ENCODE measurements around the gene EPHB1. TPM values are rescaled to one million over a fixed set of nuclear protein-coding genes. Genes with fewer than 3 reads are reported as not detected.

EPHB1 gene
- polyA plus RNA-seq, 1 of the 3 experiments (the other 2 are of a cell fraction), result 1.2 TPM

DNA sequence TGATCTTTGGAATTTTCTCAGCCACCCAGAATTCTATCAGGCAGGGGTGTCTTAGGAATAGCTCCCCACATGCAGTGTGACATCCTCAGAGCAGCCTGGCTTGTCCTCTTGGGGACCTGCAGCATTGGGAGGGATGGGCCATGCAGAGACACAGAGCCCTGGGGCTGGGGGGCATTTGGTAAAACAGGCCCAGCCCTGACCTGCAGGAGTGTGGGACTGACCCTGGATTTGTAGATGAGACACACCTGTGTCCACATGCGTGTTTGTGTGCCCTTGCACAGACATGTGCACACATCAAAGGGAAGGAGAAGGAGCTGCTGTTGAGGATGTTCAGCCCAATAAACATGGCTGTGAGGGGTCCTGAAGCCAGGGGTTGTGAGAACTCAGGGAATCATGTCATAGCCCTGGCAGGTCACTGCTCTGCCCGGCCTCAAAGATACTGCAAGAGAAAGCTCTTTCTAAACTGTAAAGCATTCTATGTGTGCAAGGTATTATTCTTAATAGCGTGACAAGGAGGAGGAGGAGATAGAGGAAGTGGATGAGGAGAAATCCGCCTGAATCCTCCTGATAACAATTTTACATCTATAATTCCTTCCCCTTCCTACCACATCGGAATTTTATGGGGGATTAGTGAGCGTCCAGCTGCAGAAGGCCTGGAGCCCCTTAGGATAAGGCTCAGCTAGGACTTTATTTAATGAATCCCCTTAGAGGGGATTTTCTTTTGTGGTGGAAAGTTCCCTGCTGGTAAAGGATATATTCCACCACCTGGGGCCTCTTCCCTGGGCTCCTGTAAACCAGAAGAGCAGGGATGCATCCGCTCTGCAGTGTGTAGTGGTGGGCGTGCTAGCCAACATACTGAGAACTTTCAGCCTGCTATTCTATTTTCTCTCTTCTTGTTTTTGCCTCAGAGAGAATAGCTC, 245.5 kb downstream of the EPHB1 start:
- ChIA-PET CTCF (interaction anchor here (1.0 kb wide), 1 partner anchor 11 kb away, joined by 3 read pairs; no protein-coding TSS in a partner anchor), POLR2A (no interaction called here)
- H3K4me1 ChIP-seq (ENCODE audit: control insufficient read depth in 1 of 2, insufficient read depth in 2 of 2, low read depth in 1 of 2, low read length in 1 of 2), result peaks cover 0 to 8% of the 10 kb centered on the region in 2 experiments; a peak in 1 of 4 replicates
- no peaks in the 10 kb centered on the region for H3K79me2 ChIP-seq (ENCODE audit: insufficient read depth)
- H3K27ac ChIP-seq (ENCODE audit: low read depth in 2 of 2, low read length in 1 of 2), result no peak overlapping the region
- no peaks in the 10 kb centered on the region for H3K9me2 ChIP-seq
- no peaks in the 10 kb centered on the region for H4K20me1 ChIP-seq (ENCODE audit: insufficient read depth)
- H3K4me3 ChIP-seq (ENCODE audit: low read depth in 2 of 2, low read length in 1 of 2), result no peak overlapping the region
- H2AFZ ChIP-seq (ENCODE audit: low read depth), result no peak overlapping the region
- DNase-seq, result no peak
- no peaks in the 10 kb centered on the region for H3F3A ChIP-seq (replicated peaks; ENCODE audit: insufficient read depth)
- H3K27me3 ChIP-seq (ENCODE audit: insufficient read depth), result no peaks in the 10 kb centered on the region
- no peak overlapping the region for H3K9ac ChIP-seq
- H3K36me3 ChIP-seq (replicated peaks in 1 of 2; ENCODE audit: control insufficient read depth in 1 of 2, insufficient read depth in 2 of 2, low read length in 1 of 2), result no peaks in the 10 kb centered on the region
- no peak for TF ChIP-seq MXI1 (IDR thresholded peaks at IDR 0.05; ENCODE audit: low read depth, low read length)
- TF ChIP-seq, protein P1, sequence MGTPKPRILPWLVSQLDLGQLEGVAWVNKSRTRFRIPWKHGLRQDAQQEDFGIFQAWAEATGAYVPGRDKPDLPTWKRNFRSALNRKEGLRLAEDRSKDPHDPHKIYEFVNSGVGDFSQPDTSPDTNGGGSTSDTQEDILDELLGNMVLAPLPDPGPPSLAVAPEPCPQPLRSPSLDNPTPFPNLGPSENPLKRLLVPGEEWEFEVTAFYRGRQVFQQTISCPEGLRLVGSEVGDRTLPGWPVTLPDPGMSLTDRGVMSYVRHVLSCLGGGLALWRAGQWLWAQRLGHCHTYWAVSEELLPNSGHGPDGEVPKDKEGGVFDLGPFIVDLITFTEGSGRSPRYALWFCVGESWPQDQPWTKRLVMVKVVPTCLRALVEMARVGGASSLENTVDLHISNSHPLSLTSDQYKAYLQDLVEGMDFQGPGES (IDR thresholded peaks at IDR 0.05; ENCODE audit: low read depth, low read length), result no peak
- TF ChIP-seq, protein P2, sequence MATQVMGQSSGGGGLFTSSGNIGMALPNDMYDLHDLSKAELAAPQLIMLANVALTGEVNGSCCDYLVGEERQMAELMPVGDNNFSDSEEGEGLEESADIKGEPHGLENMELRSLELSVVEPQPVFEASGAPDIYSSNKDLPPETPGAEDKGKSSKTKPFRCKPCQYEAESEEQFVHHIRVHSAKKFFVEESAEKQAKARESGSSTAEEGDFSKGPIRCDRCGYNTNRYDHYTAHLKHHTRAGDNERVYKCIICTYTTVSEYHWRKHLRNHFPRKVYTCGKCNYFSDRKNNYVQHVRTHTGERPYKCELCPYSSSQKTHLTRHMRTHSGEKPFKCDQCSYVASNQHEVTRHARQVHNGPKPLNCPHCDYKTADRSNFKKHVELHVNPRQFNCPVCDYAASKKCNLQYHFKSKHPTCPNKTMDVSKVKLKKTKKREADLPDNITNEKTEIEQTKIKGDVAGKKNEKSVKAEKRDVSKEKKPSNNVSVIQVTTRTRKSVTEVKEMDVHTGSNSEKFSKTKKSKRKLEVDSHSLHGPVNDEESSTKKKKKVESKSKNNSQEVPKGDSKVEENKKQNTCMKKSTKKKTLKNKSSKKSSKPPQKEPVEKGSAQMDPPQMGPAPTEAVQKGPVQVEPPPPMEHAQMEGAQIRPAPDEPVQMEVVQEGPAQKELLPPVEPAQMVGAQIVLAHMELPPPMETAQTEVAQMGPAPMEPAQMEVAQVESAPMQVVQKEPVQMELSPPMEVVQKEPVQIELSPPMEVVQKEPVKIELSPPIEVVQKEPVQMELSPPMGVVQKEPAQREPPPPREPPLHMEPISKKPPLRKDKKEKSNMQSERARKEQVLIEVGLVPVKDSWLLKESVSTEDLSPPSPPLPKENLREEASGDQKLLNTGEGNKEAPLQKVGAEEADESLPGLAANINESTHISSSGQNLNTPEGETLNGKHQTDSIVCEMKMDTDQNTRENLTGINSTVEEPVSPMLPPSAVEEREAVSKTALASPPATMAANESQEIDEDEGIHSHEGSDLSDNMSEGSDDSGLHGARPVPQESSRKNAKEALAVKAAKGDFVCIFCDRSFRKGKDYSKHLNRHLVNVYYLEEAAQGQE (IDR thresholded peaks at IDR 0.05; ENCODE audit: low read depth, low read length), result no peak
- no peak for TF ChIP-seq CTCF (IDR thresholded peaks at IDR 0.05)
- TF ChIP-seq RFX5 (IDR thresholded peaks at IDR 0.05; ENCODE audit: low read length), result no peak
- H3K9me3 ChIP-seq, result no peaks in the 10 kb centered on the region
- WGBS (ENCODE audit: low lambda C conversion rate), result 76% methylated on average over 8 of the region's 8 CpGs
- H3K4me2 ChIP-seq, result no peak overlapping the region

DNA sequence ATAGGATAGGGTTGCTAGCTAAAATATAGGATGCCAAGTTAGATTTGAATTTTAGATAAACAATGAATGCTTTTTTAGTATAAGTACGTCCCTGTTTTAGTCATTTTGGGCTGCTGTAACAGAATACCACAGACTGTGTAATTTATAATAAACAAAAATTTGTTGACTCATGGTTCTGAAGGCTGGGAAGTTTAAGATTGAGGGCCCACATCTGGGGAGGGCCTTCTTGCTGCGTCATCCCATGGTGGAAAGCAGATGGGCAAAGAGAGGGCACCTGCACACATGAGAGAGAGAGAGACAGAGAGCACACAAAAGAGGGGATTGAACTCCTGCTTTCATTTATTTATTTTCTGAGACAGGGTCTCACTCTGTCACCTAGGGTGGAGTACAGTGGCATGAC, 246.5 kb downstream of the EPHB1 start:
- 55% methylated on average over 2 of the region's 2 CpGs for WGBS (ENCODE audit: low lambda C conversion rate)
- Histone ChIP-seq H4K20me1 (ENCODE audit: insufficient read depth) (no peaks in the 10 kb centered on the region), H3K27ac (ENCODE audit: low read depth in 2 of 2, low read length in 1 of 2) (no peak overlapping the region), H3K4me1 (ENCODE audit: control insufficient read depth in 1 of 2, insufficient read depth in 2 of 2, low read depth in 1 of 2, low read length in 1 of 2) (peaks cover 0 to 8% of the 10 kb centered on the region in 2 experiments; a peak in 1 of 4 replicates), H3K36me3 (replicated peaks in 1 of 2; ENCODE audit: control insufficient read depth in 1 of 2, insufficient read depth in 2 of 2, low read length in 1 of 2) (no peaks in the 10 kb centered on the region), H3K9me3 (no peaks in the 10 kb centered on the region), H3F3A (replicated peaks; ENCODE audit: insufficient read depth) (no peaks in the 10 kb centered on the region), H3K4me3 (ENCODE audit: low read depth in 2 of 2, low read length in 1 of 2) (no peak overlapping the region), H3K9me2 (no peaks in the 10 kb centered on the region), H3K9ac (no peak overlapping the region), H3K4me2 (no peak overlapping the region), H2AFZ (ENCODE audit: low read depth) (no peak overlapping the region), H3K27me3 (ENCODE audit: insufficient read depth) (no peaks in the 10 kb centered on the region), H3K79me2 (ENCODE audit: insufficient read depth) (no peaks in the 10 kb centered on the region)
- DNase-seq, result no peak
- CTCF ChIA-PET, result interaction anchor here (1.0 kb wide), 1 partner anchor 9 kb away, joined by 3 read pairs; no protein-coding TSS in a partner anchor
- POLR2A ChIA-PET, result no interaction called here
- TF ChIP-seq TEAD4 (IDR thresholded peaks at IDR 0.05; ENCODE audit: borderline replicate concordance, insufficient read depth), result no peak
- no peak for TF ChIP-seq GABPA (IDR thresholded peaks at IDR 0.05; ENCODE audit: low read depth)
- no peak for TF ChIP-seq EP300 (IDR thresholded peaks at IDR 0.05; ENCODE audit: borderline replicate concordance in 1 of 2, low read depth in 1 of 2, low read length in 1 of 2)
- TF ChIP-seq, protein P3, sequence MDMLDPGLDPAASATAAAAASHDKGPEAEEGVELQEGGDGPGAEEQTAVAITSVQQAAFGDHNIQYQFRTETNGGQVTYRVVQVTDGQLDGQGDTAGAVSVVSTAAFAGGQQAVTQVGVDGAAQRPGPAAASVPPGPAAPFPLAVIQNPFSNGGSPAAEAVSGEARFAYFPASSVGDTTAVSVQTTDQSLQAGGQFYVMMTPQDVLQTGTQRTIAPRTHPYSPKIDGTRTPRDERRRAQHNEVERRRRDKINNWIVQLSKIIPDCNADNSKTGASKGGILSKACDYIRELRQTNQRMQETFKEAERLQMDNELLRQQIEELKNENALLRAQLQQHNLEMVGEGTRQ (IDR thresholded peaks at IDR 0.05; ENCODE audit: borderline replicate concordance, low read depth, low read length), result no peak
- TF ChIP-seq FOXJ3 (CRISPR knock-in tag; IDR thresholded peaks at IDR 0.05), result no peak
- no peak for TF ChIP-seq RFX5 (IDR thresholded peaks at IDR 0.05; ENCODE audit: low read length)
- no peak for TF ChIP-seq GATA2 (CRISPR knock-in tag; IDR thresholded peaks at IDR 0.05)
- no peak for TF ChIP-seq ELF1 (IDR thresholded peaks at IDR 0.05)
- TF ChIP-seq SMC3 (IDR thresholded peaks at IDR 0.05; ENCODE audit: low read depth, low read length), result no peak
- TF ChIP-seq, protein P4, sequence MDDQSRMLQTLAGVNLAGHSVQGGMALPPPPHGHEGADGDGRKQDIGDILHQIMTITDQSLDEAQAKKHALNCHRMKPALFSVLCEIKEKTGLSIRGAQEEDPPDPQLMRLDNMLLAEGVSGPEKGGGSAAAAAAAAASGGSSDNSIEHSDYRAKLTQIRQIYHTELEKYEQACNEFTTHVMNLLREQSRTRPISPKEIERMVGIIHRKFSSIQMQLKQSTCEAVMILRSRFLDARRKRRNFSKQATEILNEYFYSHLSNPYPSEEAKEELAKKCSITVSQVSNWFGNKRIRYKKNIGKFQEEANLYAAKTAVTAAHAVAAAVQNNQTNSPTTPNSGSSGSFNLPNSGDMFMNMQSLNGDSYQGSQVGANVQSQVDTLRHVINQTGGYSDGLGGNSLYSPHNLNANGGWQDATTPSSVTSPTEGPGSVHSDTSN (IDR thresholded peaks at IDR 0.05), result no peak
- no peak for TF ChIP-seq RCOR1 (IDR thresholded peaks at IDR 0.05; ENCODE audit: low read length)
- TF ChIP-seq, protein P1 (IDR thresholded peaks at IDR 0.05; ENCODE audit: low read depth, low read length), result no peak
